ENCODE data around the gene FGFRL1.
A peak's percentile ranks its signal among the peaks of the same experiment; 100 is the strongest.

Gene FGFRL1, protein sequence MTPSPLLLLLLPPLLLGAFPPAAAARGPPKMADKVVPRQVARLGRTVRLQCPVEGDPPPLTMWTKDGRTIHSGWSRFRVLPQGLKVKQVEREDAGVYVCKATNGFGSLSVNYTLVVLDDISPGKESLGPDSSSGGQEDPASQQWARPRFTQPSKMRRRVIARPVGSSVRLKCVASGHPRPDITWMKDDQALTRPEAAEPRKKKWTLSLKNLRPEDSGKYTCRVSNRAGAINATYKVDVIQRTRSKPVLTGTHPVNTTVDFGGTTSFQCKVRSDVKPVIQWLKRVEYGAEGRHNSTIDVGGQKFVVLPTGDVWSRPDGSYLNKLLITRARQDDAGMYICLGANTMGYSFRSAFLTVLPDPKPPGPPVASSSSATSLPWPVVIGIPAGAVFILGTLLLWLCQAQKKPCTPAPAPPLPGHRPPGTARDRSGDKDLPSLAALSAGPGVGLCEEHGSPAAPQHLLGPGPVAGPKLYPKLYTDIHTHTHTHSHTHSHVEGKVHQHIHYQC
- 29.6 reads per million, percentile 56 among the genes with 10 or more reads in this experiment for total RNA-seq

DNA sequence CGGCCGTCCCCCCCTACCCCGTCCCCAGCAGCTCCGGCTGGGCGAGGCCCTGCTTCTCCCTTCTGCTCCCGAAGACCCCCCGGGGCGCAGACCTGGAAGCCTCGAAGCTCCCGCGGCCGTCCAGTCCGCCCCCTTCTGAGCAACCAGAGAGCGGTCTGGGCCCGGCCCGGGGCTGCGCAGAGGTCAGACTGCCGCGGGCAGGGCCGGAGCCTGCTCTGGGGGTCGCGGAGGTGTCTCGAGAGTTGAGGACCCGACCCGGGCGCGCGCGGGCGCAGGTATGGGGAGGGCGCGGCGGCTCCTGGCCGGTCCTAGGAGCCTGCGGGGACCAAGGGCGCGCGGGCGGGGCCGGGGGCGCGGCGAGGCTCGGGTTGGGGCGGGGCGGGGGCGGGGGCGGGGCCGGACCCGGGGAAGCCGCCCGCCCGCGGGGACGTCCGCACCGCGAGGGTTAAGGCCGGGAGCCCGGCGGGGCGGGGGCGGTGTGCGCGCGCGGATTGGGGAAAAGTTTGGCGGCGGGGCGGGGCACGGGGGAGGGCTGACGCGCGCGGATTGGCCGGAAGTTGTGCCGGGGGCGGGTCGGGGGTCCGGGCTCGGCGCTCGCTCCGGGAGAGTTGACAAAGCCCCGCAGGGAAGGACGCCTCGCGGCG lies at the start of gene FGFRL1:
FGFRL1 (plus strand) TSS at position 605 of the 644 bp plus-strand sequence. CDS start 860 bp downstream, outside the sequence.
- peak; percentile 89 for DNase-seq

DNA sequence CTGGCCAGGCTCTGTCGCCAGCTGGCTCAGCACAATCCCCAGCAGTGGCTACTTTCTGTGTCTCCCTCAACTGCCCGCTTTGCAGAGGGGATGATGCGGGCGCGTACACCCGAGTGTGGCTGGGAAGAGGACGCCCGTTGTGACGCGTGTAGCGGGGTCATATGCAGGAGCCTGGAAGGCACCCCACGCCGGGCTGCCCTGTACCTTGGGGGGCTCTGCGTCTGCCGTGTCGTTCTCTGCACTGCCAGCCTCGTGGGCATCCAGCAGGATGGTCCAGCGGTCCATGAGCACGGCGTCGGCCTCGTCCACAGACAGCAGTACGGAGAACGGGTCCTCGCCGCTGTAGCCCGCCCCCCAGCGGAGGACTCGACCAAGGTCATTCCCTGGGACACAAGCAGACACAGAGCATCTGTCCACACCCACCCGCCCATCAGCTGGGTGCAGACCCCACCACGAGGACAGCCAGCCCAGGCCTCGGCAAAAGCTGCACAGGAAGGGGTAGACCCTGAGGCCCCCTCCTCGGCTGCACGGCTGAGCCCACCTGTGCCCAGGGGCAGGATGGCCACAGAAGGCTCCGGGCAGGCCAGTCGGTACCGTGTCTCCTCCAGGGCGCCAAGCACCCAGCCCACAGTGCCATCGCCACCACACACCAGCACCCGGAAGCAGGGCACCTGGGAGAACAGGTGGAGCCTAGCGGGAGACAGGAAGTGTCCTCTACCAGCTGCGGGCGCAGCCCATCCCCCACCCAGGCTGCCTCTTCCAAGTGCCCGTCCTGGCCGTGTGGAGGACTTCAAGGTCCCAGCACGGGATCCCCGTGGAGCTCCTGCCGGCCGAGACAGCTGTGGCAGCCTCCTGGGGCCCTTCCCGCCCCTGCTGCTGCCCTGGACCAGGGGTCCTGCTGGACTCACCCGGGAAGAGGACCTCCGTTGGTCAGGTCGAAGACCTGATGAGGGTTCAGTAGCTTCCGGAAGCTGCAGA lies 48.9 kb upstream of the FGFRL1 start:
- DNase-seq: no peak

DNA sequence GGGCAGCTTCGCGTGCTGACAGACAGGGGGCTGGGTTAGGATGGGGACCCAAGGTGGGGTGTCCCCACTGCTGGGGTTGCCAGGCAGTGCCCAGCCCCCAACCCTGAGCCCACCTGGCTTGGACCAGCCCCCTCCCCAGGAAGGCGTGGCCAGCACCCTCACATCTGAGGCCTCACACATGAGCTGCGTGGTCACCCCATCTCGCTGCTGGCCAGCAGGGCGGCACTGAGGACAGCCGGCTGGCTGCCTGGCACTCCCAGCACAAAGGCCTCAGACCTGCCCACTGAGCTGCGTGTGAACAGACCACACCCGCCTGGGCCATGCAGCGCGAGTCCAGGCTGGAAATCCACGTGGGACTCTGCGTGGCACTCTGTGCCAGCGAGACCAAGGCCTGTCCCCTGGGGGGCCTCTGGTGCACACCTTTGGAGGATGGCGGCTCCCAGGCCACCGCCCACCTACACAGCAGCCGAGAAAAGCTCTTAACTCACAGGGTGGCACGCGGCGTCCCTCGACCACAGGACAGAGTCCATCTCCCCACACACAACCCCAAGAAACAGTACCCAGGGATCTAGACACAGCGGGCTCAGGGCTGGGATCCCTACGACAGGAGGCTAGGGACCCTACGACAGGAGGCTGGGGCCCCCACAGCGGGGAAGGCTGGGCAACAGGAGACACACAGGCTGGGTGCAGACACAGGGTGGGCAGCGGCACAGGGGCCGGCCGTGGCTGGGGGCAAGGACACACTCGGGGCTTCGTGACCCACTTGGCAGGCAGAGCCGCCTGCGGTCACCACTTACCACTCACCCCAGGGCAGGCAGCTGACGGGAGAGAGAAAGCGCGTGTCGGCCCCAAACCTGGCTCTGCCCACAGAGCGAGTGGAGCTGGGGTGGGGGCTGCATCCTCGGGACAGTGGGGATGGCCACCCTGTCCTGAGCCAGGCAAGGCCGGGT lies 47.9 kb upstream of the FGFRL1 start:
- DNase-seq: no peak

DNA sequence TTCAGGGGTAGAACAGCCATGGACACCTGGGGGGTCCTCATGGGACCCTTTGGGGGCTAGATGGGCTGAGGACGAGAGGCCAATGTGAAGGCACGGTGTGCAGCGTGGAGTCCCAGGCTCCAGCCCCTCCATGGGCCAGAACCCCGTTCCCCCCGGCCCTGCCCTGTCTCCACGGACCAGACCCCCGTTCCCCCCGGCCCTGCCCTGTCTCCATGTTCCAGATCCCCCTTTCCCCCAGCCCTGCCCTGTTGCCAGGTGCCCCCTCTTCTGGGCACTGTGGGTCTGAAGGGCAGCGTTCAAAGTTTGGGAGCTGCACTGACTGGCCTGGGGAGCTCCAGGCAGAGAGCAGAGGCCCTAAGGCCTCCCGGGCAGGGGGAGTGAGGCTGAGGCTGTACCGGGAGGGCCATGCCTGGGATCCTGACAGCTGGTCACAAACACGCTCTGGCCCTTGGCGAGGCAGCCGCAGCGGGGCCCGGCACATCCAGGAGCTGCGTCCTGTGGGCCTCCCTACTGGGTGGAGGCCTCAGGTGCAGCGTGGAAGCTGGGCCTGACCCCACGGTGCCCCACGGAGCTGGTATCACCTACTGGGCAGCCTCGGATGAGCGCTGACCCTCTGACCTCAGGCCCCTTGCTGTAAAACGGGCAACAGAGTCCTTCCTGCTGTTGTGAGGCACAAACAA lies 46.9 kb upstream of the FGFRL1 start:
- DNase-seq: no peak

DNA sequence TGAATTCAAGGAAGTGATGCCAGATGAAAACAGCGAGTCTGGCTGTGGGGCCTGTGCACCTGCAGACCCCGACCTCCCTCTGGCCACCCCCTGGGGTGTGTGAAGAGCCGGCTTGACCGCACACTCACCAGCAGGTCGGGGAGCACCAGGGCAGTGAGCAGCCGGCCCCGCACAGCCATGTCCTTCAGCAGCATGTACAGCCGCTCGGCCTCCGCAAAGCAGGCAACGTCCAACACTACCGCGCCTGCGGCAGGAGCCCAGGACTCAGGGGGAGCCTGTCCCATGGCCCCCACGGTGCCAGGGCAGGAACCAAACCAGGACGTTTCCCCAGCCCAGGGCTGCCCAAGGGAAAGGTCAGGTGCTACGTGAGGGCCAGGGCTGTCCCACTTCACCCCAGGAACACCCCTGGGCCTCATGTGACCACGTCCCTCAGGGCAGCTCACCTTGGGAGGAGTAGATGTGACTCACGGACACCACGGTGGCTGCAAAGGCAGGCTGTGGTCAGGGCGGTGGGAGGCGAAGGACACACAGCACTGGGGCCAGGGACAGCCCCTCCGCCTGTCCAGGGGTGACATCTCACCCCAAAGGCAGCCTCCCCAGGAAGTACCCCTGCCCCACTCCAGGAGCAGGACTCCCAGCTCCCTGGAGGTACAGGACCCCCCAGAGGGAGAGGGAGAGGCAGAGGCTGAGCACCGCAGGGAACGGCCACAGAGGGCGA lies 46.2 kb upstream of the FGFRL1 start:
- no peak for DNase-seq

DNA sequence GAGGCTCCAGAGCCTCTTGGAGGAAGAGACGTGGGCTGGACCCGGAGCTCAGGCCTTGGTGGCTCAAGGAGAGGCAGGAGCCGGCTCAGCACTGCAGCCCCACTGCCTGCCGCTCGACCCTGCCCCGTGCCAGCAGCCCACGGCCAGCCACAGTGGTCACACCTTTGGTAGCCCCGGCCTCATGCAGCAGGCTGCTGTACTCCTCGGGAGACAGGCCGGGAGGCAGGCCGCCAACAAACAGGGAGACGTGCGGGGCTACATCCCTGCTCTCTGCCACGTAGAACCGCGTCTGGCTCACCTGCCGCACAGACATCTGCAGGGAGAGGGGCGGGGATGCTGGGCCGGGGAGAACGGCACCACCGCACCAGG lies 45.7 kb upstream of the FGFRL1 start:
- DNase-seq: no peak

DNA sequence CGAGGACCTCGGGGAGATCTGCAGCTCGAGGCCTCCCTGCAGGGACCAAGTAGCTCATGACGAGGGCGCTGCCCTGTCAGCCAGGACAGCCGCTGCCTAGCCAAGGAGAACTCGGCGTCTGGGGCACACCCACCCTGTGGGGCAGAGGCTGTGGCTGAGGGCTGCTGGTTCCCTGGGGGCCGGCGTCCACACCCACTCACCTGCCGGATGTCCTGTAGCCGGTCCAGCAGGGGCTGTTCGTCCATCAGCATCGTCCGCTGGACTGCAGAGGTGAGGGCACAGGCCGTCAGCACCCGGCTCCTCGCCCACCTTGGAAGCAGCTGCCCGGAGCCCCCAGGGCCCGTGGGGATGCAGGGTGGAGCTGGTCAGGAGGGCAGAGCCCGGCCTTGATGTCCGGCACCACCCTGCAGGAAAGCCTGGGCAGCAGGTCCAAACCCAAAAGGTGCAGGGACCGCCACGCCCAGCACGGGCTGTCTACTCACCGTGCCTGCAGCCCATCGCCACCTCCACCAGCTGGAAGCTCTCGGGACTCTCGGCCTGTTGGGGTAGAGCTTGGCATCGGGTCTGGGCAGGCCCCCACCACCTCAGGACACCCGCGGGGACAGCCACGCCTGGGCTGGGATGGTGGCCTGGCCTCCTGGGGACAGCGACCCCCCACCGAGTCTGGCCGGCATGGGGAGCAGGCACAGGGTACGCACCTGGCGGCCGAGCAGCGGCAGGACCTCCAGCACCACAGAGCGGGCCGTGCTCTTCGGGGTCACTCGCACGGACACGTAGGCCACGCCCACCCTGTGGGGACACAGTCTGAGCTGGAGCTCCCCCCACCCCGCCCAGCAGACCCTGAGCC lies 44.9 kb upstream of the FGFRL1 start:
- no peak for DNase-seq

DNA sequence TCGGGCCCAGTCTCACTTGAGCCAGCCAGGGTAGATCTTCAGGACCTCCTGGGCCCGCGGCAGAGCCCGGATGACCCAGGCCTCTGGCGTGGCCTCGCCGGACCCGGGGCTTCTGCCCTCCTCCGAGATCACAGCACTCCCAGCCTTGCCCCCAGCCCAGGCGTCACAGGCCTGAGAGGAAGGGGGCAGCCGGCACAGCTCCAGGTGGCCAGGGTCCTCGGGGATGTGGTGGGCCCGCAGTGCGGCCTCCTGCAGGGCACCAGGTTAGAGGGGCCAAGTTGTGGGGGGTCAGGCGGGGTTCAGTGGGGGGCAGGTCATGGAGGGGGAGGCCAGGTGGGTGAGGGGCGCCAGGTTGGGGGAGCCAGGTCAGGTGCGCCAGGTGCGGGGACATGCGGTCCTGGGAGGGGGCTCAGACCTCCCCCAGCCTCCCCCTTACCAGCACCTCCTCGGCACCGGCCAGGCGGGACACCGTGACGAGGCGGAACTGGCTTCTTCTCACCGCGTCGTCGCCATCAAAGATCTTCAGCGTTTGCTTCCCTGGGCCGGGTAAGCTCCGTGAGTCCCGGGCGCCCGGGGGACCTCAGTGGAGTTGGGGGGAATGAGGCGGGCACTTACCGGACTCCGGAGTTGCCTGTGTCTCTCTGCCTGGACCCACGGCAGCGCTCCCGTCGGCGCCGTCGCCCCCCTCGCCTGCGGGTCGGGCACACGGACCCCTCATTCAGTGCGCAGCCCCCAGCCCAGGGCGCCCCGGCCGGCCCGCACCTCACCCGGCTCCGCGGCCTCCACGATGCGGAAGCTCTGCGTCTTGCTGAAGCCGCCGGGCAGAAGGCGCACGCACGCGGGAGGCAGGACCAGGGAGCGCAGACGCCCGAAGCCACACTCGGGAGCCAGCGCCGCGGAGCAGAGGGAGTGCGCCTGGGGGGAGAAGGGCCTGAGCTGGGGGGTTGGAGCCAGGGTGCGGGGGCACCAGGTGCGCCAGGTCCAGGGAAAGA lies 44.0 kb upstream of the FGFRL1 start:
- DNase-seq: no peak

DNA sequence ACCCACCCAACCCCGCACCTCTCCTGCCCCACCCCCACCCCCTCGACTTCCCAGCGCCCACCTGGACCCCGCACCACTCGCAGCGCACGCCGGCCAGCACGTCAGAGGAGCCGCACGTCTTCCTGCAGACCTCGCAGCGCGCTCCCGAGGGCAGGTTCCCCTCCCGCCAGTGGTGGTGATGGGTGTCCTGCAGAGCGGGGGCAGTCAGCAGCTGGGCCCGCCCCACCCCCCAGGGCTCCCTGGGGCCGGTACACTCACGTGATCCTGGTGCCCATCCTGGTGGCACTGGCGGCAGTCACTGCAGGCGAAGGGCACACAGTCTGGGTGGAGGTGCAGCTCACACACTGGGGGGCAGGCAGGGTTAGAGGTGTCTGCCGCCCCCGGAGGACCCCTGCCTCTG lies 43.2 kb upstream of the FGFRL1 start:
- DNase-seq: no peak

DNA sequence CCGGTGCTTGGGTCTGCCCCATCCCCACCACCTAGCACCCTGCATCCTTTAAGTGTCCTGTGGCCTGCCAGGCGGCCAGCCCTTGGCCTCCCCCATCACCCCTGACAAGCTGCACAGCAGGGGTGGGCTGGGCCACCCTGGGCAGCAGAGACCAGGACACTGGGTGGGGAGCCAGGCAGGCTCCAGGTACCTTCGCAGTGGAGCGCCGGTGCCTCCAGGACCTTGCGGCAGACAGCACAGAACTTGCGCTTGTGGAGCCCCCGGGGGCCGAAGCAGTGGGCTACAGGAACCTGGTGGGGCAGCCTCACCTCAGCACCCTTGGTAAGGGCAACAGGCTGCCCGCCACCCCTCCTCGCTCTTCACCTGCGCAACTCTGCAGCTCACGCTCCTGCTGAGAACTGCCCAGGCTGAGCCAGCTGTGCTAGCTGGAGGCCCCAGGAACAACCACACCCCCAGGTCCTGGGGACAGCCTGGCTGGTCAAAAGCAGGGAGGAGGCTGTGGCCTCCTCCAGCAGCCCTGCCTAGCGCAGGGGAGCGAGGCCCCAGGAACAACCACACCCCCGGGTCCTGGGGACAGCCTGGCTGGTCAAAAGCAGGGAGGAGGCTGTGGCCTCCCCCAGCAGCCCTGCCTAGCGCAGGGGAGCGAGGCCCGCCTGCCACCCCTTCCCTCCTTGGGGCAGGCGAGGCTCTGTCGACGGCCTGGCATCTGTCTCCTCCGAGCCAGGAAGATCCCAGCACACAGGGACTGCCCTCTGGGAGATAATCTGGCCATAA lies 42.6 kb upstream of the FGFRL1 start:
- no peak for DNase-seq

DNA sequence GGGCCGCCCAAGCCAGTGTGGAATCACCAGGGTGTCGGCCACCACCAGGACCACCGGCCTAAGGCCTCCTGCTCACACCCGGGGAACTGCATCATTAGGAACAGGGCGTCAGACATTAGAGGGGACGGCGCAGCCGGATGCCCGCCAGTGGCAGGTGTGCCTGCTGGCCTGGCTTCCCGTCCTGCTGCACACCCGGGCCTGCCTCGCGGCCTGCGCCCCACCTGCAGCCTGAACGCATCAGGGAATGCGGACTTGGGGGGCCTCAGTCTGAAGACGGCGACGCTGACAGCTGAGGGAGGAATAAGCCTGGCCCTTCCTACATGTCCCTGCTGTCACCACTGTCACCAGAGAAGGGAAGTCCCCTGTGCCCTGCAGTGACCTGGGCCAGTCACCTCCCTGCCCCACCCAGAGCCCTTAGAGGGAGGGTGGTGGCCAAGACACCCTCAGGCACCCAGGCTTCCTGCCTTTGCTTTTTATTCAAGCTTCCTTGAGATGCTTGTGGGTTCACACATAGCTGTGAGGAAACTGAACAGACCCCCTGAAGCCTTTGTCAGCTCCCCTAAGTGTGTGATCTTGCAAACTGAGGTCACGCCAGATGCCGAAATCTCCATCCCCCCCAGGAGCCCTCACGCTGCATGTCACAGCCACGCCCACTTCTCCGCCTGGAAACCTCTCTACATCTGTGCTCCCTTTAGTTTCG lies 41.2 kb upstream of the FGFRL1 start:
- DNase-seq: no peak

DNA sequence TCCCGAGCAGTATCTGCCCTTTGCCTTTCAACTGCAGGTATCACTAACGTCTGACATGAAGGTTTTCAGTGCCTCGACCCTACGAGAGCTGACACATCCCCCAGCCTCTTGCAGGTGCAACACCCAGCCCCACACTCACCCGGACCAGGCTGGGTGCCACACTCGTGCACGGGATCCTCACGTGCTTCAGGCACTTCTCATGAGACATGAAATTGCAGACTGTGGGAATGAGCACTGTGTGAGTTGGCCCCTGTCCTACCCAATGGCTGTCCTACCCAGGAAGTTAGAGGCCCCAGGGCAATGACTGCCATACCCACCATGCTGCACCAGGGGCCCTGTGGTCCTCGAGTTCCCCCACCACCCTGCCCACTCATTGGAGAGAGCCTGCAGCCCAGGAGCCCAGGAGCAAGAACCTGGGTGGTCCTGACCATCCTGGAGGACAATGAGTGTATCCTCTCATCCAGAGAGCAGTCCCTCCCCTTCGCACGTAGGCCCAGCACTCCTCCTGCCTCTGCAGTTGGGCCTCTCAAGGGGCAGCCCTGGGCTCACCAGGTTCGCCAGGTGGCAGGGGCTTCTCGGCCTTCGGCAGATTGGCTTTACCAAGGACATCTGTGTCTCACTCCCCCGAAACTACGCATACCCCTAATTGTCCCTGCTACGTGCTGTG lies 40.4 kb upstream of the FGFRL1 start:
- DNase-seq: no peak

DNA sequence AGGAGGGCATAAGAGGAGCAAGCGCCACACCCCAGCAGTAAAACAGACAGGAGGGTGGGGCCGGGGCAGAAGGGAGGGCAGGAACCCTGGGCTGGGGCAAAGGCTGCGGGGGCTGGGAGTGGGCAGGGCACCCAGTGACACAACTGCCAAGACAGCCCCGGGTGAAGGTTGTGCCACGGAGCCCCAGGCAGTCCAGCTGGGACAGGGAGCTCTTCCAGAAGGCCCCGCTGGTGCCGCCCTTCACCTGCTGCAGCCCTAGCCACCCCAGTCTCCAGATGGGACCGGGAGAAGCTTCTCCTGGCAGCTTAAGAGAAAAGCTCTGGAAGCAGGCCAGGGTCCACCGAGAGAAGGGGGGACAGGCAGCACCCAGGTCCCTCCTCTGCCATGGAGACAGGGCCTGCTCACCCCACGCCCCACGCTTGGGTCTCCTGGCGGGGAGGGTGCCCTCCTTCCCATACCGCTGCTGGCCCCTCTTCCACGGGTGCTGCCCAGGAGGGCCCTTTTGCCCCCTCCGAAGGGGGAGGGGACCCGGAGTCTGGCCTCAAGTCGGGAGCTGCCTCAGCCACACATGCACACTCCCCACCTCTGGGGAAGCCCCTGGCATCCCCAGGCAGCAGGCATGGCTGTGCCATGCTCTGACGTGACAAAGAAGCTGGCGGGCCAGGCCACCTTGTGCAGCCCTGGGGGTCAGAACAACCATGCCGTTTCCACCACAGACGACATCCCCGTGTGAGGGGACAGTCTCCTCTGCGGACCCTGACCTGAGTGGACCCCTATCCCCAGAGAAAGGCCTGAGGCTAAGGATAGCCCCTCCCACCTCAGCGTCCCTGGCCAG lies 39.5 kb upstream of the FGFRL1 start:
- DNase-seq: no peak

DNA sequence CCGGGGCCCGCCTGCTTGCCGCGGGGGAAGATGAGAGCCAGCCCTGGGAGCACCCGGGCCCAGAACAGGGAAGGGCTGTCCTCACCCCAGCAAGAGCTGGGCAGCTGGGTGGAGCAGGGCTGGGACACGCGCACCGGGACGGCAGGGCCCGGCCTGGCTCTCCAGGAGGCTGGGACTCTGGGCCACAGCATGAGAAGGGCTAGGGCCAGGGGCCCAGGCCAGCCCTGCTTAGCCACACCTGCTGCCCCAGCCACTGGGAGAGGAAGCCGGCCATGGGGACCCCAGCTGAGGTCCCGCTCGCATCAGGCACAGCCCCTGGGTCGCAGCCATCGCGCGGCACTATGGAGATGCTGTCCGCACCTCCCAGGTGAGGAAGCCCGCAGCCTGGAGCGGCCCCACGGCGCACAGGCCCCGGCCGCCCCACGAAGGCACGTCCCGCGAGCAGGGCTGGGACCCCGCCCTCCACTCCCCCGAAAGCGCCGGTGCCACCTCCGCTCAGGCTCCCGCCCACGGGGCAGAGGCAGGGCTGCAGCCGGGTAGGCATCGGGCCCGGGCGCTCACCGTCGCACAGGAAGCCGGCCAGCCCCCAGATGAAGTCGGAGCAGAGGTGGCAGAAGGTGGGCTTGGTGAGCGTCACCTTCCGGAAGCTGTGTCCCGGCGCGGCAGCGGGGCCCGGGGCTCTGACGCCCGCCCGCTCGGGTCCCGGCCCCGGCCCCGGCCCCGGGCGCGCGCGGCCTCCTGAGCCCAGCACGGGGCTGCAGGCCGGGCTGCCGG lies 38.6 kb upstream of the FGFRL1 start:
- DNase-seq: peak; percentile 54
